Measurements from ENCODE around the gene KRTAP12-1. TPM values are rescaled to one million over a fixed set of nuclear protein-coding genes. Genes with fewer than 3 reads are reported as not detected.

KRTAP12-1 gene
- polyA plus RNA-seq, 4 donors, result 0.09 TPM; not detected in 3

DNA sequence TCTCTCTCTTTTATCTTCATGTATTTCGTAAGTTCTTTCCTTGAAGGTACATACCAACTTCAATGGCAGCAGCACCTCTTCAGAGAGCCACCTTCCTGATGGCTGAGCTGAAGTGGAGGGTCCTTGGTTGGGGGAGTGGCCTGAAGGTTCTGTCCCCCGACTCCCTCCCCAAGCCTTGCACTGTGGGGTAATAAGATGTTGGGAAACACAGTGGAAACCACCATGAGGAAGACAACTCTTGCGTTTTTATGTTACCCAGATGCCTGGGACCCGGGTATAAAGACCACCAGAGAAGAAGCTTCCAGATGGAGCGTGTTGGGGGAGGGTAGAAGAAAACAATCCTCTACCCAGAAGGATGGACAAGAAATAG is 23.4 kb downstream of the KRTAP12-1 start:
- Histone ChIP-seq H3K27ac (ENCODE audit: low read depth in 1 of 3, low read length in 2 of 3) (peak overlapping the region in 1 of 3 donors; percentile 83), H3K9me3 (ENCODE audit: control insufficient read depth in 2 of 2, insufficient read depth in 1 of 2, low read depth in 1 of 2, low read length in 1 of 2) (peaks cover 1 to 8% of the 10 kb centered on the region in 2 donors), H3K27me3 (ENCODE audit: control insufficient read depth in 3 of 3, insufficient read depth in 3 of 3, low read length in 3 of 3) (no peaks in the 10 kb centered on the region), H3K4me3 (ENCODE audit: low read depth in 1 of 3, low read length in 3 of 3) (no peak overlapping the region), H3K4me1 (ENCODE audit: control insufficient read depth in 3 of 3, insufficient read depth in 2 of 3, low read depth in 1 of 3, low read length in 2 of 3) (peaks cover 0 to 3% (median 0%) of the 10 kb centered on the region in 3 donors), H3K36me3 (ENCODE audit: control insufficient read depth in 3 of 3, insufficient read depth in 2 of 3, low read depth in 1 of 3, low read length in 3 of 3) (no peaks in the 10 kb centered on the region)
- DNase-seq, result no peak
- WGBS, 3 donors, result 77 to 79% (median 79%) methylated on average over 5 of the region's 5 CpGs
- no peak for FAIRE-seq

GRCh38 chr21:44657635-44658540 is 24.1 kb downstream of the KRTAP12-1 start, which contains the start of gene KRTAP12-3:
TSS of gene KRTAP12-3 (plus strand) at chr21:44657932. CDS start at chr21:44657980, 48 bp downstream.
- WGBS, 3 donors, result 70 to 75% (median 71%) methylated on average over 26 of the region's 26 CpGs
- Histone ChIP-seq H3K27me3 (ENCODE audit: control insufficient read depth in 3 of 3, insufficient read depth in 3 of 3, low read length in 3 of 3) (no peaks in the 10 kb centered on the region), H3K27ac (ENCODE audit: low read depth in 1 of 3, low read length in 2 of 3) (peak within 1 kb of the TSS in 2 of 3 donors; percentile 68 to 83), H3K9me3 (ENCODE audit: control insufficient read depth in 2 of 2, insufficient read depth in 1 of 2, low read depth in 1 of 2, low read length in 1 of 2) (peaks cover 1 to 11% of the 10 kb centered on the region in 2 donors), H3K4me3 (ENCODE audit: low read depth in 1 of 3, low read length in 3 of 3) (no peak within 1 kb of the TSS), H3K4me1 (ENCODE audit: control insufficient read depth in 3 of 3, insufficient read depth in 2 of 3, low read depth in 1 of 3, low read length in 2 of 3) (peaks cover 0 to 3% (median 0%) of the 10 kb centered on the region in 3 donors), H3K36me3 (ENCODE audit: control insufficient read depth in 3 of 3, insufficient read depth in 2 of 3, low read depth in 1 of 3, low read length in 3 of 3) (no peaks in the 10 kb centered on the region)
- DNase-seq (peak in 1 of 2 donors; percentile 52), FAIRE-seq (no peak)

- WGBS, 3 donors, result 23 to 66% (median 29%) methylated on average over 1 of the region's 1 CpG
- FAIRE-seq (no peak), DNase-seq (no peak)
- peaks cover 0 to 3% (median 0%) of the 10 kb centered on the region in 3 donors for H3K4me1 ChIP-seq (ENCODE audit: control insufficient read depth in 3 of 3, insufficient read depth in 2 of 3, low read depth in 1 of 3, low read length in 2 of 3)
- no peaks in the 10 kb centered on the region for H3K27me3 ChIP-seq (ENCODE audit: control insufficient read depth in 3 of 3, insufficient read depth in 3 of 3, low read length in 3 of 3)
- peak overlapping the region in 2 of 3 donors; percentile 50 to 83 for H3K27ac ChIP-seq (ENCODE audit: low read depth in 1 of 3, low read length in 2 of 3)
- no peaks in the 10 kb centered on the region for H3K36me3 ChIP-seq (ENCODE audit: control insufficient read depth in 3 of 3, insufficient read depth in 2 of 3, low read depth in 1 of 3, low read length in 3 of 3)
- H3K4me3 ChIP-seq (ENCODE audit: low read depth in 1 of 3, low read length in 3 of 3), result no peak overlapping the region
- peaks cover 1 to 11% of the 10 kb centered on the region in 2 donors for H3K9me3 ChIP-seq (ENCODE audit: control insufficient read depth in 2 of 2, insufficient read depth in 1 of 2, low read depth in 1 of 2, low read length in 1 of 2)
Observed at GRCh38 chr21:44656868-44657267, 25.1 kb downstream of the KRTAP12-1 start.

- Histone ChIP-seq H3K9me3 (ENCODE audit: control insufficient read depth in 2 of 2, insufficient read depth in 1 of 2, low read depth in 1 of 2, low read length in 1 of 2) (peaks cover 1 to 11% of the 10 kb centered on the region in 2 donors), H3K4me3 (ENCODE audit: low read depth in 1 of 3, low read length in 3 of 3) (no peak within 1 kb of the TSS), H3K27me3 (ENCODE audit: control insufficient read depth in 3 of 3, insufficient read depth in 3 of 3, low read length in 3 of 3) (no peaks in the 10 kb centered on the region), H3K36me3 (ENCODE audit: control insufficient read depth in 3 of 3, insufficient read depth in 2 of 3, low read depth in 1 of 3, low read length in 3 of 3) (no peaks in the 10 kb centered on the region), H3K27ac (ENCODE audit: low read depth in 1 of 3, low read length in 2 of 3) (no peak within 1 kb of the TSS), H3K4me1 (ENCODE audit: control insufficient read depth in 3 of 3, insufficient read depth in 2 of 3, low read depth in 1 of 3, low read length in 2 of 3) (peaks cover 0 to 3% (median 0%) of the 10 kb centered on the region in 3 donors)
- FAIRE-seq, result no peak
- no peak for DNase-seq
- 69 to 71% (median 70%) methylated on average over 9 of the region's 9 CpGs for WGBS, 3 donors
Observed at GRCh38 chr21:44654576-44655175, 27.3 kb downstream of the KRTAP12-1 start, which contains the start of gene KRTAP12-4. TSS of gene KRTAP12-4 (minus strand) at chr21:44654659. CDS start at chr21:44654614, 45 bp downstream.

DNA sequence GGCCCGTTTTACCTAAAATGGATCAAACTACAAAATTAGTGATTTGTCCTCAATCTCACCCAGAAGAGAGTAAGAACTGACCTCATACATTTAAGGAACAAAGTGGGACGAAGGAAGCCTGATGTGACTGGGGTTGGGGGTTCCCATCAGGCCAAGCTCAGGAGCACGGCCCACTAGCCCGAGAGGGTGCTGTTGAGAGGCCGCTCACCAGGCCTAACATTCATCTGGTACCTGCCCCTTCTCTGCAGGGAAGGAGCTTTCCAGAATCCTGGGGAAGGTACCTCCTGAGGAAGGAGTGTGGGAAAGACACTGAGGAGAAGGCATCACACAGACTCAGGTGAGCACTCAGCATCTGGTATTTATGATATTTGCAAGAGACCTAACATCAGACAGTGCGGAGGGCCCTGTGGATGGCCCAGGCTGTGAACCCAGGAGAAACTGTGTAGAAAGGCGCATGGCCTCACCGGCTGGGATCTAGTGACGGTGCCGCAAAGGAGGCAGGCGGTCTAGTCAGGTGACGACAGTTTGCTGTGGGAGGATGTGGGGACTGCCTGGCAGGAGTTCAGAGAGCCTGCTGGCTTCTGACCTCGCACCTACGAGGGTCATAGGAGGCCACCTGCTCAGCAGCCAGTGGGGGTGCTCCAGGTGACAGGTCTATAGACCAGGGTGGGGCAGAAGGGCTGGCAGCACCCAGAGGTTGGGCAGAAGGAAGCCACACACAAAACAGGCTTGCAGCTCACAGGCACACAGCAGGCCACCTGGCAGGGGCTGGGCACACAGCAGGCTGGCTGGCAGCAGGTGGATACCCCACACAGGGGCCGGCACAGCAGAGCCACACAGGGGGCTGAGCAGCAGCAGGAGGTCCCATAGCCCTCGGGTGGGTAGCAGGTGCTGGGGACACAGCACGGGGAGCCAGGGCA is 28.0 kb downstream of the KRTAP12-1 start:
- Histone ChIP-seq H3K27ac (ENCODE audit: low read depth in 1 of 3, low read length in 2 of 3) (no peak overlapping the region), H3K4me1 (ENCODE audit: control insufficient read depth in 3 of 3, insufficient read depth in 2 of 3, low read depth in 1 of 3, low read length in 2 of 3) (peaks cover 0 to 3% (median 0%) of the 10 kb centered on the region in 3 donors)
- FAIRE-seq, result no peak

GRCh38 chr21:44653123-44653522 is 28.8 kb downstream of the KRTAP12-1 start:
- no peak for DNase-seq
- peaks cover 1 to 11% of the 10 kb centered on the region in 2 donors for H3K9me3 ChIP-seq (ENCODE audit: control insufficient read depth in 2 of 2, insufficient read depth in 1 of 2, low read depth in 1 of 2, low read length in 1 of 2)
- H3K4me3 ChIP-seq (ENCODE audit: low read depth in 1 of 3, low read length in 3 of 3), result no peak overlapping the region
- no peak overlapping the region for H3K27ac ChIP-seq (ENCODE audit: low read depth in 1 of 3, low read length in 2 of 3)
- peaks cover 0 to 2% (median 0%) of the 10 kb centered on the region in 3 donors for H3K4me1 ChIP-seq (ENCODE audit: control insufficient read depth in 3 of 3, insufficient read depth in 2 of 3, low read depth in 1 of 3, low read length in 2 of 3)
- H3K27me3 ChIP-seq (ENCODE audit: control insufficient read depth in 3 of 3, insufficient read depth in 3 of 3, low read length in 3 of 3), result peaks cover 0 to 2% (median 0%) of the 10 kb centered on the region in 3 donors
- 45 to 70% (median 59%) methylated on average over 14 of the region's 14 CpGs for whole genome bisulfite sequencing, 3 donors
- no peaks in the 10 kb centered on the region for H3K36me3 ChIP-seq (ENCODE audit: control insufficient read depth in 3 of 3, insufficient read depth in 2 of 3, low read depth in 1 of 3, low read length in 3 of 3)
- no peak for FAIRE-seq

More for the DNA sequence above, 28.0 kb downstream of the KRTAP12-1 start:
- Histone ChIP-seq H3K27me3 (ENCODE audit: control insufficient read depth in 3 of 3, insufficient read depth in 3 of 3, low read length in 3 of 3) (no peaks in the 10 kb centered on the region), H3K9me3 (ENCODE audit: control insufficient read depth in 2 of 2, insufficient read depth in 1 of 2, low read depth in 1 of 2, low read length in 1 of 2) (peaks cover 1 to 11% of the 10 kb centered on the region in 2 donors), H3K4me3 (ENCODE audit: low read depth in 1 of 3, low read length in 3 of 3) (no peak overlapping the region), H3K36me3 (ENCODE audit: control insufficient read depth in 3 of 3, insufficient read depth in 2 of 3, low read depth in 1 of 3, low read length in 3 of 3) (no peaks in the 10 kb centered on the region)
- DNase-seq, result no peak
- 68 to 74% (median 69%) methylated on average over 17 of the region's 17 CpGs for WGBS, 3 donors

DNA sequence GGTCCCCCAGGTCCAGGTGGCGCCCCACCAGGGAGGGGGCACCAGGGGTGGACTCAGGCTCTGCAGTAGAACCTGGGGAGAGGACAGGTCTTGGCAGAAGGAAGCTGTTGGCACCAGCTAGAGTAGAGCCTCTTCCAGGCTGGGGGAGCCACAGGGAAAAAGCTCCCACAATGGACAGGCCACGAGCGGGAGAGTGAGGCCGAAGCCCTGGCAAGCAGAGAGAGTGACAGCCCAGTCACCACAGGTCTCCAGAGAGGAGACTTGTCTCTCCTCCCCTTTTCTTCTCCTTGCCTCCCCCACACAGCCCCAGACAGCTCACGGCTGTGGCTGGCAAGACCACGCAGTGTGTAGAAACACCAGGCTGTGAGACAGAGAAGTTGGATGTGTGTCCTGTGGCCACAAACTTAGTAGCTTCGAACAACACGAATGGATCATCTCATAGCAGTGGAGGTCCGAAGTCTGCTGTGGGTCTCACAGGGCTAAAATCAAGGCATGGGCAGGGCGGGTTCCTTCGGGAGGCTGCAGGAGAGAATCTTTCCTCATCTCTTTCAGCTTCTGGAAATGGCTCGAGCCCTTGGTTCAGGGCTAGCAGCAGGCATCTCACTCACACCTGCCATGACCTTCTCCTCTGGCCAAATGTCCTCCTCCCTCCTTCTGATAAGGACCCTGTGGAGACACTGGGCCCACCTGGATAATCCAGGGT is 30.8 kb downstream of the KRTAP12-1 start:
- FAIRE-seq, result no peak
- Histone ChIP-seq H3K27me3 (ENCODE audit: control insufficient read depth in 3 of 3, insufficient read depth in 3 of 3, low read length in 3 of 3) (peaks cover 0 to 2% (median 0%) of the 10 kb centered on the region in 3 donors), H3K27ac (ENCODE audit: low read depth in 1 of 3, low read length in 2 of 3) (no peak overlapping the region), H3K9me3 (ENCODE audit: control insufficient read depth in 2 of 2, insufficient read depth in 1 of 2, low read depth in 1 of 2, low read length in 1 of 2) (peaks cover 0 to 7% of the 10 kb centered on the region in 2 donors), H3K4me1 (ENCODE audit: control insufficient read depth in 3 of 3, insufficient read depth in 2 of 3, low read depth in 1 of 3, low read length in 2 of 3) (no peaks in the 10 kb centered on the region), H3K4me3 (ENCODE audit: low read depth in 1 of 3, low read length in 3 of 3) (no peak overlapping the region), H3K36me3 (ENCODE audit: control insufficient read depth in 3 of 3, insufficient read depth in 2 of 3, low read depth in 1 of 3, low read length in 3 of 3) (no peaks in the 10 kb centered on the region)
- WGBS, 3 donors, result 81 to 89% (median 84%) methylated on average over 12 of the region's 12 CpGs
- no peak for DNase-seq

All from small intestine (tissue), 7 donors.